ENCODE data around the gene MAGEF1. TPM values are rescaled to one million over a fixed set of nuclear protein-coding genes. Genes with fewer than 3 reads are reported as not detected.
A peak's percentile ranks its signal among the peaks of the same experiment; 100 is the strongest.

Gene MAGEF1
- total and polyA plus RNA-seq, 2 of the 13 experiments (the other 11 are each of a cell fraction or from before 2014, with no cell fraction given), result 26.0 to 62.4 TPM

- TF ChIP-seq RERE (CRISPR knock-in tag; IDR thresholded peaks at IDR 0.05; ENCODE audit: low read depth) (0 out of 2 replicates have a peak, but pooled peaks have one; percentile 11), ZNF362 (CRISPR knock-in tag; IDR thresholded peaks at IDR 0.05; ENCODE audit: borderline replicate concordance) (no peak), YY1 (IDR thresholded peaks at IDR 0.05; ENCODE audit: insufficient read depth, insufficient replicate concordance, low read depth, low read length) (peak; percentile 90), ZNF207 (IDR thresholded peaks at IDR 0.05; ENCODE audit: borderline replicate concordance) (no peak), ZNF326 (CRISPR knock-in tag; IDR thresholded peaks at IDR 0.05; ENCODE audit: borderline replicate concordance) (no peak), ZNF251 (CRISPR knock-in tag; IDR thresholded peaks at IDR 0.05) (no peak), CENPX (CRISPR knock-in tag; IDR thresholded peaks at IDR 0.05) (no peak), SP4 (CRISPR knock-in tag; IDR thresholded peaks at IDR 0.05) (peak; percentile 64; the same call in 1 of the 2 replicates), CHCHD3 (CRISPR knock-in tag; IDR thresholded peaks at IDR 0.05) (no peak), RAD51 (IDR thresholded peaks at IDR 0.05; ENCODE audit: borderline replicate concordance) (no peak), PITX1 (CRISPR knock-in tag; IDR thresholded peaks at IDR 0.05) (peak; percentile 48; the same call in 1 of the 2 replicates), ZBTB14 (CRISPR knock-in tag; IDR thresholded peaks at IDR 0.05) (peak; percentile 48), ARNT (IDR thresholded peaks at IDR 0.05) (no peak), NFE2L2 (IDR thresholded peaks at IDR 0.05; ENCODE audit: low read length) (no peak), NCOA2 (CRISPR knock-in tag; IDR thresholded peaks at IDR 0.05) (peak; percentile 41), GPBP1L1 (CRISPR knock-in tag; IDR thresholded peaks at IDR 0.05) (no peak), ZNF512 (CRISPR knock-in tag; IDR thresholded peaks at IDR 0.05) (no peak; the same call in 1 of the 2 replicates)
These were observed at the start of gene MAGEF1 (continued) for GRCh38 chr3:184711493-184712247.
